HUES64 (cell line): ENCODE results near the gene CAPN12.

Source experiments
- H3K27ac ChIP-seq: 2 replicates; pipeline ENCODE4 v1.7.0; 2013; ENCODE audit warnings: low read depth, low read length, inconsistent platforms
- H3K27me3 ChIP-seq: 2 replicates; pipeline ENCODE4 v1.6.1; 2013; ENCODE audit warnings: mild to moderate bottlenecking, low read length; ENCODE audit not compliant: insufficient read depth
- H3K36me3 ChIP-seq: 2 replicates; pipeline ENCODE4 v1.6.1; 2013; ENCODE audit warnings: mild to moderate bottlenecking, low read length; ENCODE audit not compliant: insufficient read depth
- H3K4me1 ChIP-seq: 2 replicates; pipeline ENCODE4 v1.6.1; 2013; ENCODE audit warnings: mild to moderate bottlenecking, low read length, moderate library complexity; ENCODE audit not compliant: insufficient read depth
- H3K4me3 ChIP-seq: 2 replicates; pipeline ENCODE4 v1.5.1; 2013; ENCODE audit warnings: mild to moderate bottlenecking, low read length, moderate library complexity
- H3K9ac ChIP-seq: 2 replicates; pipeline ENCODE4 v1.6.1; 2013; ENCODE audit warnings: mild to moderate bottlenecking, low read depth, low read length
- H3K9me3 ChIP-seq: 2 replicates; pipeline ENCODE4 v1.6.1; 2013; ENCODE audit warnings: low read depth, low read length; ENCODE audit not compliant: insufficient read depth
- WGBS: fragments of 150-250, 120-280 bp; methylation state at CpG from one replicate; pipeline ENCODE4 v1.1.7; 2013; ENCODE audit warnings: missing lambda C conversion rate; 5-methylcytosine and 5-hydroxymethylcytosine counted together

Gene CAPN12

GRCh38 chr19:38713227-38713649 lies 31.0 kb downstream of the CAPN12 start:
- no peaks in the 10 kb centered on the region for H3K4me1 ChIP-seq
- H3K4me3 ChIP-seq: no peak overlapping the region
- peaks cover 96% of the 10 kb centered on the region for H3K36me3 ChIP-seq
- WGBS: 95% methylated on average over 19 of the region's 19 CpGs
- H3K27me3 ChIP-seq: no peaks in the 10 kb centered on the region
- H3K27ac ChIP-seq: no peak overlapping the region
- H3K9me3 ChIP-seq: no peaks in the 10 kb centered on the region
- no peak overlapping the region for H3K9ac ChIP-seq

- WGBS: 86% methylated on average over 15 of the region's 15 CpGs
- no peak overlapping the region for H3K27ac ChIP-seq
- H3K4me1 ChIP-seq: no peaks in the 10 kb centered on the region
- no peak overlapping the region for H3K9ac ChIP-seq
- H3K27me3 ChIP-seq: no peaks in the 10 kb centered on the region
- H3K9me3 ChIP-seq: no peaks in the 10 kb centered on the region
- peaks cover 96% of the 10 kb centered on the region for H3K36me3 ChIP-seq
- no peak overlapping the region for H3K4me3 ChIP-seq
These were observed 32.0 kb downstream of the CAPN12 start for GRCh38 chr19:38712161-38712748.

- no peaks in the 10 kb centered on the region for H3K4me1 ChIP-seq
- H3K9ac ChIP-seq: no peak overlapping the region
- H3K27ac ChIP-seq: no peak overlapping the region
- H3K27me3 ChIP-seq: no peaks in the 10 kb centered on the region
- 92% methylated on average over 12 of the region's 12 CpGs for WGBS
- no peak overlapping the region for H3K4me3 ChIP-seq
- peaks cover 96% of the 10 kb centered on the region for H3K36me3 ChIP-seq
- no peaks in the 10 kb centered on the region for H3K9me3 ChIP-seq
These were observed 32.5 kb downstream of the CAPN12 start for GRCh38 chr19:38711726-38712153.

- WGBS: 91% methylated on average over 25 of the region's 25 CpGs
- H3K27ac ChIP-seq: no peak overlapping the region
- H3K4me3 ChIP-seq: no peak overlapping the region
- peaks cover 96% of the 10 kb centered on the region for H3K36me3 ChIP-seq
- no peaks in the 10 kb centered on the region for H3K9me3 ChIP-seq
- H3K27me3 ChIP-seq: no peaks in the 10 kb centered on the region
- no peak overlapping the region for H3K9ac ChIP-seq
- H3K4me1 ChIP-seq: no peaks in the 10 kb centered on the region
These were observed 33.1 kb downstream of the CAPN12 start for GRCh38 chr19:38710928-38711725.

GRCh38 chr19:38710416-38710702 lies 33.9 kb downstream of the CAPN12 start:
- H3K27ac ChIP-seq: no peak overlapping the region
- no peak overlapping the region for H3K4me3 ChIP-seq
- H3K27me3 ChIP-seq: no peaks in the 10 kb centered on the region
- no peak overlapping the region for H3K9ac ChIP-seq
- H3K9me3 ChIP-seq: no peaks in the 10 kb centered on the region
- peaks cover 98% of the 10 kb centered on the region for H3K36me3 ChIP-seq
- 91% methylated on average over 2 of the region's 2 CpGs for WGBS
- no peaks in the 10 kb centered on the region for H3K4me1 ChIP-seq

- Histone ChIP-seq H3K9ac (no peak overlapping the region), H3K9me3 (no peaks in the 10 kb centered on the region), H3K4me3 (no peak overlapping the region), H3K36me3 (peaks cover 100% of the 10 kb centered on the region), H3K4me1 (no peaks in the 10 kb centered on the region), H3K27ac (no peak overlapping the region), H3K27me3 (no peaks in the 10 kb centered on the region)
- 96% methylated on average over 27 of the region's 27 CpGs for WGBS
These were observed 34.4 kb downstream of the CAPN12 start for GRCh38 chr19:38709671-38710415.

DNA sequence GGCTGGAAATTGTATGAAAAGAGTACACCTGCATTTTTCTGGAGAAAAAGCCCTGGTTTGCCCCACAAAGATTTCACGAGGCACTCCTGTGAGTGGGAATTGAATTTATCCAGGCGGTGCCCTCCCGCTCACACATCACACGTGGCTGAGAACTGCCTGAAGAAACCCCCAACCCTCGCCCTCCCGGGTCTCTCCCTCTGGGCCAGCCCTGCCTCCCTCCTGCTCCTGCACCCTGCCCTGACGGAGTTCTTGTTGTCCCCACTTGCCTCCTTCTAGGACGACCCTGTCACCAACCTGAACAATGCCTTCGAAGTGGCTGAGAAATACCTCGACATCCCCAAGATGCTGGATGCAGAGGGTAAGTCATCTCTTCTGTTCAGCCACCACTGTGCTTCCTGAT lies 35.2 kb downstream of the CAPN12 start:
- no peaks in the 10 kb centered on the region for H3K4me1 ChIP-seq
- H3K36me3 ChIP-seq: peaks cover 99% of the 10 kb centered on the region
- H3K27me3 ChIP-seq: no peaks in the 10 kb centered on the region
- no peak overlapping the region for H3K9ac ChIP-seq
- WGBS: 92% methylated on average over 10 of the region's 10 CpGs
- H3K4me3 ChIP-seq: no peak overlapping the region
- no peak overlapping the region for H3K27ac ChIP-seq
- H3K9me3 ChIP-seq: no peaks in the 10 kb centered on the region

GRCh38 chr19:38708413-38709024 lies 35.8 kb downstream of the CAPN12 start:
- H3K4me1 ChIP-seq: no peaks in the 10 kb centered on the region
- no peak overlapping the region for H3K27ac ChIP-seq
- no peaks in the 10 kb centered on the region for H3K27me3 ChIP-seq
- H3K9ac ChIP-seq: no peak overlapping the region
- WGBS: 94% methylated on average over 10 of the region's 10 CpGs
- H3K4me3 ChIP-seq: no peak overlapping the region
- H3K9me3 ChIP-seq: no peaks in the 10 kb centered on the region
- peaks cover 99% of the 10 kb centered on the region for H3K36me3 ChIP-seq

GRCh38 chr19:38707512-38708114 lies 36.7 kb downstream of the CAPN12 start:
- no peak overlapping the region for H3K27ac ChIP-seq
- peaks cover 98% of the 10 kb centered on the region for H3K36me3 ChIP-seq
- H3K9me3 ChIP-seq: no peaks in the 10 kb centered on the region
- H3K4me3 ChIP-seq: no peak overlapping the region
- no peaks in the 10 kb centered on the region for H3K27me3 ChIP-seq
- WGBS: 94% methylated on average over 10 of the region's 10 CpGs
- H3K4me1 ChIP-seq: no peaks in the 10 kb centered on the region
- H3K9ac ChIP-seq: no peak overlapping the region

- Histone ChIP-seq H3K9me3 (no peaks in the 10 kb centered on the region), H3K4me1 (no peaks in the 10 kb centered on the region), H3K27ac (no peak overlapping the region), H3K36me3 (peaks cover 98% of the 10 kb centered on the region), H3K9ac (no peak overlapping the region), H3K4me3 (no peak overlapping the region), H3K27me3 (no peaks in the 10 kb centered on the region)
- WGBS: 89% methylated on average over 16 of the region's 16 CpGs
These were observed 37.3 kb downstream of the CAPN12 start for GRCh38 chr19:38706792-38707511.
